ENCODE data around the gene PTPRN2. TPM values are rescaled to one million over a fixed set of nuclear protein-coding genes. Genes with fewer than 3 reads are reported as not detected.

Gene PTPRN2
- total and polyA plus RNA-seq, 2 donors (not counting 3 experiments of a cell fraction or from before 2014, with no cell fraction given): 0.62 to 0.88 TPM

DNA sequence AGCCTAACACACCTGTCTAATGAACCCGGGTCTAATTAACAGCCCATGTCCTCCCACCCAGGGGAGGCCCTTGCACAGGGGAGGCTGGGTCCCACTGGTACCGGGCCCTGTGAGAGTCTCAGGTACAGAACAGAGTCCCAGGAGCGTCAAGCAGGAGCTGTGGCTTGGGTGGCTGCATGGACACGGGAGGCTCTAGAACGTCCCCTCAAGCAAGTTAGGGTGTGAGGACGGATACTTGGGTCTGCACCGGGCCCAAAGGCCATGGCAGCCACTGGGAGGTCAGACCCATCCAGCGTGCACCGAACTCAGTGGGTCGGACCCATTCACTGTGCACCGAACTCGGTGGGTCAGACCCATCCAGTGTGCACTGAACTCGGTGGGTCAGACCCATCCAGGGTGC is 941.1 kb downstream of the PTPRN2 start:
- H2AFZ ChIP-seq (ENCODE audit: low read depth, low read length): no peak overlapping the region
- no peaks in the 10 kb centered on the region for H3K4me1 ChIP-seq (ENCODE audit: control insufficient read depth, extremely low read depth, insufficient read depth, low read length)
- BruUV-seq (replicated peaks): no TSS peak
- no peak for FAIRE-seq
- H3K4me3 ChIP-seq (replicated peaks in 1 of 3; ENCODE audit: insufficient read depth in 1 of 3, low read depth in 1 of 3, low read length in 3 of 3): no peak overlapping the region
- intact Hi-C loops (cut with micrococcal nuclease) (no loop called here), dilution Hi-C loops (cut with MboI; ENCODE audit: extremely low pct_ligation_motif_present, low sequenced_read_pairs) (no loop called here)
- ChIA-PET POLR2A (no interaction called here), CTCF (no interaction called here)
- H3K9ac ChIP-seq (replicated peaks; ENCODE audit: extremely low read depth, insufficient read depth, low read length): no peak overlapping the region
- no peak for DNase-seq (ENCODE audit: low read depth, low spot score)
- no peaks in the 10 kb centered on the region for H4K20me1 ChIP-seq (replicated peaks; ENCODE audit: control insufficient read depth, extremely low read depth, insufficient read depth, low read length)
- H3K27me3 ChIP-seq (ENCODE audit: control insufficient read depth in 2 of 2, insufficient read depth in 2 of 2, low read length in 2 of 2): no peaks in the 10 kb centered on the region
- no peak overlapping the region for H3K4me2 ChIP-seq (ENCODE audit: insufficient read depth, low read length)
- peaks cover 2% of the 10 kb centered on the region for H3K9me3 ChIP-seq (replicated peaks; ENCODE audit: control insufficient read depth, insufficient read depth, low read length)
- no peaks in the 10 kb centered on the region for H3K36me3 ChIP-seq (ENCODE audit: control insufficient read depth in 2 of 2, extremely low read depth in 1 of 2, insufficient read depth in 2 of 2, low read length in 2 of 2)
- TF ChIP-seq GATA2 (IDR thresholded peaks at IDR 0.05; ENCODE audit: insufficient read depth, insufficient read length, low read depth, low read length) (no peak), EZH2 (IDR thresholded peaks at IDR 0.05; ENCODE audit: borderline replicate concordance, low read depth, low read length, severe bottlenecking) (no peak), CTCF (IDR thresholded peaks at IDR 0.05; ENCODE audit: extremely low read depth in 1 of 2, insufficient read depth in 1 of 2, low read depth in 1 of 2, low read length in 2 of 2) (no peak), FOS (IDR thresholded peaks at IDR 0.05; ENCODE audit: borderline replicate concordance, insufficient read depth, low read length) (no peak), POLR2AphosphoS5 (IDR thresholded peaks at IDR 0.05; ENCODE audit: insufficient read depth, low read depth, low read length) (no peak), MYC (IDR thresholded peaks at IDR 0.05; ENCODE audit: low read depth, low read length) (no peak), POLR2A (IDR thresholded peaks at IDR 0.05; ENCODE audit: low read depth, low read length) (no peak), JUN (IDR thresholded peaks at IDR 0.05; ENCODE audit: borderline replicate concordance, insufficient read depth, insufficient read length, low read depth) (no peak)
- TF ChIP-seq, protein P1, sequence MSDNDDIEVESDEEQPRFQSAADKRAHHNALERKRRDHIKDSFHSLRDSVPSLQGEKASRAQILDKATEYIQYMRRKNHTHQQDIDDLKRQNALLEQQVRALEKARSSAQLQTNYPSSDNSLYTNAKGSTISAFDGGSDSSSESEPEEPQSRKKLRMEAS (IDR thresholded peaks at IDR 0.05; ENCODE audit: insufficient read depth, insufficient read length): no peak
- H3K9me1 ChIP-seq (replicated peaks; ENCODE audit: control insufficient read depth, extremely low read depth, insufficient read depth, low read length): no peaks in the 10 kb centered on the region
- no peaks in the 10 kb centered on the region for H3K79me2 ChIP-seq (ENCODE audit: control insufficient read depth, insufficient read depth, low read length)
- no peak overlapping the region for H3K27ac ChIP-seq (ENCODE audit: insufficient read depth, low read depth, low read length)

Measured in endothelial cell of umbilical vein (primary cell).